Ishikawa (cell line): ENCODE data around the gene EDN1.

Experiments
- EP300 ChIP-seq: IDR thresholded peaks from 2 replicates; pipeline ENCODE4 v1.6.1; 2012; ENCODE audit warnings: borderline replicate concordance
- FOXM1 ChIP-seq: IDR thresholded peaks from 2 replicates; pipeline ENCODE4 v1.6.1; 2012; ENCODE audit warnings: low read depth, borderline replicate concordance
- NFIC ChIP-seq: IDR thresholded peaks from 2 replicates; pipeline ENCODE4 v1.6.1; 2012
- RAD21 ChIP-seq: IDR thresholded peaks from 2 replicates; pipeline ENCODE4 v1.6.1; 2012; ENCODE audit warnings: low read depth
- TAF1 ChIP-seq: IDR thresholded peaks from 2 replicates; pipeline ENCODE4 v1.6.1; 2012; ENCODE audit warnings: low read depth, mild to moderate bottlenecking
- TCF12 ChIP-seq: IDR thresholded peaks from 2 replicates; pipeline ENCODE4 v1.6.1; 2012; ENCODE audit warnings: low read depth
- TEAD4 ChIP-seq: IDR thresholded peaks from 2 replicates; pipeline ENCODE4 v1.6.1; 2012
- USF1 ChIP-seq: IDR thresholded peaks from 2 replicates; pipeline ENCODE4 v1.6.1; 2012
- ZBTB7A ChIP-seq: IDR thresholded peaks from 2 replicates; pipeline ENCODE4 v1.6.1; 2012; ENCODE audit warnings: low read depth
- TF ChIP-seq, protein P1 (sequence below): IDR thresholded peaks from 2 replicates; pipeline ENCODE4 v1.6.1; 2012
- TF ChIP-seq, protein P2 (sequence below): IDR thresholded peaks from 2 replicates; pipeline ENCODE4 v1.6.1; 2012; ENCODE audit warnings: low read depth, mild to moderate bottlenecking

GRCh38 chr6:12250383-12250770 is 39.8 kb upstream of the EDN1 start:
- TF ChIP-seq, protein P1, sequence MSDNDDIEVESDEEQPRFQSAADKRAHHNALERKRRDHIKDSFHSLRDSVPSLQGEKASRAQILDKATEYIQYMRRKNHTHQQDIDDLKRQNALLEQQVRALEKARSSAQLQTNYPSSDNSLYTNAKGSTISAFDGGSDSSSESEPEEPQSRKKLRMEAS = no peak
- TF ChIP-seq TEAD4 (no peak), USF1 (no peak), ZBTB7A (no peak), RAD21 (no peak), EP300 (no peak), NFIC (no peak), TAF1 (no peak), TCF12 (no peak), FOXM1 (no peak)
- TF ChIP-seq, protein P2, sequence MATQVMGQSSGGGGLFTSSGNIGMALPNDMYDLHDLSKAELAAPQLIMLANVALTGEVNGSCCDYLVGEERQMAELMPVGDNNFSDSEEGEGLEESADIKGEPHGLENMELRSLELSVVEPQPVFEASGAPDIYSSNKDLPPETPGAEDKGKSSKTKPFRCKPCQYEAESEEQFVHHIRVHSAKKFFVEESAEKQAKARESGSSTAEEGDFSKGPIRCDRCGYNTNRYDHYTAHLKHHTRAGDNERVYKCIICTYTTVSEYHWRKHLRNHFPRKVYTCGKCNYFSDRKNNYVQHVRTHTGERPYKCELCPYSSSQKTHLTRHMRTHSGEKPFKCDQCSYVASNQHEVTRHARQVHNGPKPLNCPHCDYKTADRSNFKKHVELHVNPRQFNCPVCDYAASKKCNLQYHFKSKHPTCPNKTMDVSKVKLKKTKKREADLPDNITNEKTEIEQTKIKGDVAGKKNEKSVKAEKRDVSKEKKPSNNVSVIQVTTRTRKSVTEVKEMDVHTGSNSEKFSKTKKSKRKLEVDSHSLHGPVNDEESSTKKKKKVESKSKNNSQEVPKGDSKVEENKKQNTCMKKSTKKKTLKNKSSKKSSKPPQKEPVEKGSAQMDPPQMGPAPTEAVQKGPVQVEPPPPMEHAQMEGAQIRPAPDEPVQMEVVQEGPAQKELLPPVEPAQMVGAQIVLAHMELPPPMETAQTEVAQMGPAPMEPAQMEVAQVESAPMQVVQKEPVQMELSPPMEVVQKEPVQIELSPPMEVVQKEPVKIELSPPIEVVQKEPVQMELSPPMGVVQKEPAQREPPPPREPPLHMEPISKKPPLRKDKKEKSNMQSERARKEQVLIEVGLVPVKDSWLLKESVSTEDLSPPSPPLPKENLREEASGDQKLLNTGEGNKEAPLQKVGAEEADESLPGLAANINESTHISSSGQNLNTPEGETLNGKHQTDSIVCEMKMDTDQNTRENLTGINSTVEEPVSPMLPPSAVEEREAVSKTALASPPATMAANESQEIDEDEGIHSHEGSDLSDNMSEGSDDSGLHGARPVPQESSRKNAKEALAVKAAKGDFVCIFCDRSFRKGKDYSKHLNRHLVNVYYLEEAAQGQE = no peak
